HG03521 (cell line): ENCODE measurements around the gene NCF2.
A peak's percentile ranks its signal among the peaks of the same experiment; 100 is the strongest.
"Not testable (repeated sequence)": the region's sequence is repeated elsewhere in the genome, so short reads cannot be mapped to it uniquely, and the experiment has no call there.

Experiments
- ATAC-seq: cut with Tn5 transposase; IDR thresholded peaks from one replicate; pipeline ENCODE4 v1.9.1; 2021; ENCODE audit warnings: mild to moderate bottlenecking, moderate library complexity; ENCODE audit not compliant: unreplicated experiment

The NCF2 gene

DNA sequence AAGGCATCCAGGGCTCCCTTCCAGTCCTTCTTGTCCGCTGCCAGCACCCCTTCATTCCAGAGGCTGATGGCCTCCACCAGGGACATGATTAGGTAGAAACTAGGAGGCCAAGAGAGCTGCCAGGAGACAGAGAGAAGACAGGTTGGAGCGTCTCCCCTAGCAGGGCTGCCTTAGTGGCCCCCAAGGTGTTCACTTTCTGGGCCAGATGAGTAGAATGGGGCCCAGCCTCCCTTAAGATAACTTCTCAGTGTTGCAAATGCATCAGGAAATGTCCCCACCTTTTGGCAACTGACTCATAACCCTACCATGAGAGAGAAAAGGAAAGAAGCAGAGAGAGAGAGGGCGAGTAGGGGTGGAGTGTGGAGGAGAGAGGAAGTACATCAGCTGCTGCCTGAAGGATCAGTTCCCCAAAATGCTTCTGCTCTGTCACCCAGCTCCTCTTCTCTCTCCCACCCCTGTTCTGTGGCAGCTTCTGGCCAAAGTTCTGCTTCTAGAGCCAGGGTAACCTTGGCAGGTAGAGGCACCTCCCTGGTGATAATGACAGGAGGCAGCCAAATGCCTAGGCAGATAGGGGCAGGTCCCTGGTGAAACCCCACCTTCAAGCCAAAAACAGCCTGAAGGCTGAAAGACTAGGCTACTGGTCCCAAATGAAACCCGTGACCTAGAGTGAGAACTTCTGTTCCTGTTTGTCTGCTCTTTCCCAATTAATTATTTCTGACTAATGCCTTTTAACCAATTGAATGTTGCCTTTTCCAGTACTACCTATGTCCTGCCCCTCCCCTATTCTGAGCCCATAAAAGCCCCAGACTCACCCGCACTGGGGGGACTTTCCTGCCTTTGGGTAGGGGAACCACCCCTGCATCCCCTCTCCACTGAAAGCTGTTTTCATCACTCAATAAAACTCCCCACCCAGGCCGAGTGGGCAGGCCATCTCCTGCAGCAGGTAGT lies at the start of gene NCF2:
TSS of gene NCF2 (minus strand) at position 216 of the 948 bp plus-strand sequence. CDS start at position 86, 130 bp downstream.
- ATAC-seq, result peak; percentile 79

- no peak for ATAC-seq
Observed at GRCh38 chr1:183638649-183639387, 48.6 kb upstream of the NCF2 start.

GRCh38 chr1:183636783-183637182 lies 46.5 kb upstream of the NCF2 start:
- ATAC-seq, result no peak

DNA sequence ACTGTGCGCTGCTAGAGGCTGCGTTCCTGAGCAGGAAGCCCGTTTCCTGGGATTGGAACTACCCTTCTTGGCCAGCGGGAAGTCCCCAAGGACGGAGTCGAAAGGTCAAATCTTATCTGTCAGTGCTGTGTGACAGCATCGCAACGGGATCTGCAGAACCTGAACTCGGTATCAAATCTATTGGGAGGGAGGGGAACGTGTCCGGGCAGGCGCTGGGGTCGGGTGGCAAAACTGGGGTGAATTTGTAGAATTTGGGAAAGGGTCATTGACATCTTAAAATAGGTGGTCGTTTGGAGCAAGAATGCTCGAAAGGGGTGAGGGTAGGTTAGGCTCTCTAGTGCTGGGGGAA lies 46.0 kb upstream of the NCF2 start:
- no peak for ATAC-seq

DNA sequence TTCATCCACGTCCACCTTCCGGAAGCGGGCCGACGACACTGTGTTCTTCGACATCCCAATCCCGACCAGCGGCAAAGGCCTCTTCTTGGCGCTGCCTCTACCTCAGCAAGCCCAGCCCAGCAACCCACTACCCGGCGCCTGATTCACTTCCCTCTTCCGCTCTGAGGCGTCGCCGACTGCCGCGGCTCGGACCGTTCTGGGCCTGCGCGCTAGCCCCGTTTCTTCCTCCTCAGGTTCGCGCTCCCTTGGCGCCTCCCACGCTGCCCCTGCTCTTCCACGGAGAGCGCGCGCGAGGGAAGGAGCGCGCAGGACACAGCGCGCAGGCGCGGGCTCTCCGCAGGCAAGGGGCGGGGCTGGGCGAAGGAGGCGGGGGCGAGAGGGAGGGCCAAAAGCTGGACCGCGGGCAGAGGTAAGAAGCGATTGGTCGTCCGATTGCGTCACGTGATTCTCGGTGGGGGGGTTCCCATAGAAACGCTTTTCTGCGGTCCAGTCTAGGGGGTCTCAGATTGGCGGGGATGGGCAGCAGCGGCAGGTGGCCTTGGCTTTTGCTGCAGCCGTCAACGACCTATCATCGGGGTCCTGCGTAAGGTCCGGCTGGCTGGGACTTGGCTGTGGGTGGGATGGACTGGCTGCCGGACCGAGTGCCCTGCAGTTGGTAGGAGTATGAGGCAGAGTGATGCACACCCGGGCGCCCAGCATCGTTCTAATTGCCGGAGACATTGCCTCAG lies 45.5 kb upstream of the NCF2 start, which contains the start of gene ARPC5:
TSS of gene ARPC5 (minus strand) at position 178 of the 728 bp plus-strand sequence. CDS start at position 54, 124 bp downstream.
- peak; percentile 86 for ATAC-seq

- no peak for ATAC-seq
Observed at GRCh38 chr1:183635099-183635605, 44.9 kb upstream of the NCF2 start.

DNA sequence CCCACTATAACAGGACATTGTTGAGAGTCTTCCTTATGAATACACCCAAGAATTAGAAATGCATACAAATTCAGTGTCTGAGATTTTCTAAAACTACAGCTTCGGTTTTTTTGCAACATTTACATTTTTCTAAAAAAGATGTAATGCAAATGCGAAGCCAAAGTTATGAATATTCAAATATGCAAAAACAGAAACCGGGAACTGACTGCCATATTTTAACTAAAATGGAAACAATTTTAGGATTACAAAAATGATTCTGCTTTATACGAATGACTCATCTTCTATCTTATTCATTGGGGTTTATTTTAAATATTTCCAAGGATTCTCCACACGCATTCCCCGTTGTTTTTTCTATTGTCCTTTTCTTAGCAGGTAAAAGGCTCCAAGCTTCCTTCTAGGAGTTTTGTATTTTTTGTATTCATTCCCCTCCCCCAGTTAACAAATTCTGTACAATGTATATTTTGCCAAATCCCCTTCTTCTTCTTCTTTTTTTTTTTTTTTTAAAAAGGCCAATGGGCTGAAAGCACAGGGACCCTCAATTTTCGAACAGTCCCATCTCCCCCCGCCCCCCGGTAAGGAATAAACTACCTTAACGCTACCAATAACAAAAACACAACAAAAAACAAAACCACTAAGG lies 44.3 kb upstream of the NCF2 start:
- no peak for ATAC-seq

DNA sequence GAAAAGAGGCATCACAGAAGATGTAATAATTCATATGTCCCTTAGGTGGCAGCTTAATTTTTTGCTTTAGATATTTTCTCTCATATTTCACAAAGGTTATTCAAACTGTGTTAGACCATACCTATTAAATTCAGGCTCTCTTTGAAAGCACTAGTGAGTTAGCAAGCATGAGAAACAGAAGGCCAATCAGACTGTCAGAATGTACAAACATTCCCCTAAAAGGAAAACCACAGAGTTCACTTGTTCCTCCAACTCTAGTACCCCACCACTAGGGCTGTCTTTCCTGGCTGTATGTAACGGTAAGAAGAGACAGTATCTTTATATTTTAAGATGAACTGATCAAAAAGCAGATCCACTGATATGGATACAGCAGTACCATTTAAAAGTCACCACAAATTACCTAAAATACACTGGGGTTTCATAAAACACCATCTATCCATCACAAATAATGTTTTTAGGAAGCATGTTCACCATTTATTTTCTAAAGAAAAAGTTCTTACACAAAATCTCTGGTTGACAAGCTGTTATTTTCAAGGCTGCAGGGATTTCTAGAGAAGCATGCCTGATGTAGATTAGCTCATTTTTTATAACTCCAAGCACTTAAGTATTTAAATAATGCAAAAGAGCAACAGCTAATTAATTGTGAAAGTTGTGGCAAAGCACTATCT lies 43.6 kb upstream of the NCF2 start:
- ATAC-seq, result no peak

GRCh38 chr1:183632964-183633363 lies 42.7 kb upstream of the NCF2 start:
- ATAC-seq, result no peak

GRCh38 chr1:183632114-183632513 lies 41.9 kb upstream of the NCF2 start:
- no peak for ATAC-seq

DNA sequence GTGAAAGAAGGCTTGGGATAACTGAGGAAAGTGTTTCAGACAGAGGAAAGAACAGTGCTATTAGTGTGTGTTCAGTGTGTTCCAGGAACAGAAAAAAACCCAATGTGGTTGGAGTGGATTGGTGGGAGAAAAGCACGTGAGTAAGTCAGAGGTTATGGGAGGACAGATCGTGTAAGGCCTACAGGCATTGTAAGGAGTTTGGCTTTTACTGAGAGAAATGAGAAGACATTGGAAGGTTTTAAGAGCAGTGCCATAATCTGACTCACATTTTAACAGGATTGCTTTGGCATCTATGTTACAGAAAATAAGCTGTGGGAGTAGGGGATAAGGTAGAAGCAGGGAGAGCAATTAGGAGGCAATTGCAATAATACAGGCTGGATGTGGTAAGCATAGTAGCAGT lies 40.5 kb upstream of the NCF2 start:
- no peak for ATAC-seq

DNA sequence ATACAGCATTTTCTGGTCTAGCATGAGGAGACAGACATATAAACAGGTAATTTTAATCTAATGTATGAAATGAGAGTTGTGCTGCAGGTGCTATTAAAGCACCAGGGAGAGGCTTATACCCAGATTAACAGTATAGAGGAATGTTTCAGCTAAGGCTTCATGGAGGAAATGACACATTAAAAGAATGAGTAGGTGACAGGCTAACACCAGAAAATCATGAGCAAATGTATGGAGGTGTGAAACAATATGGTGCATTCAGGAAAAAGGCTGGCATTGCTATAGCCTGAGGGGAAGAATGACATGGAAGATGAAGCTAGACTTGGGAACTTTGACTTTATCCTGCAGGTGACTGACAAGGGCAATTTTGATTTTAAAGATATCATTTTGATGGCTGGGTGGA lies 38.3 kb upstream of the NCF2 start:
- no peak for ATAC-seq

DNA sequence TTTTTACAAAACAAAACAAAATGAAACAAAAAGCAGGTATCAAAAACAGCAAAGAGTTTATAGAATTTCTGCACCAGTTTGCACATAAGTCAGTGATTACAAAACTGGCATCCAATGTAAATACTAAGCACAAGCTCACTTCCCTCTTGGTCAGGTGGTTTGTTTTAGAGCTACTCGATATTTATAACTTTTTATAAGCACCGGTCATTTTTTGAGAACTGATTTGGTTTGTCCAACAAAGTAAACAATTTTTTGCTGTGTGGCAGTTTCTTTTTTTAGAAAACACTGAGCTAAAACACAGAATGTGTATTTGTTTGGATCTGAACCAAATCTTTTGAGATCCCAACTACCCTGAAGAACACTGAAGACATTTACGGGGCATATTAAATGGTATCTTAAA lies 36.0 kb upstream of the NCF2 start:
- not testable (repeated sequence) for ATAC-seq

- peak; percentile 79 for ATAC-seq
Observed at GRCh38 chr1:183622884-183623785, 32.9 kb upstream of the NCF2 start.

DNA sequence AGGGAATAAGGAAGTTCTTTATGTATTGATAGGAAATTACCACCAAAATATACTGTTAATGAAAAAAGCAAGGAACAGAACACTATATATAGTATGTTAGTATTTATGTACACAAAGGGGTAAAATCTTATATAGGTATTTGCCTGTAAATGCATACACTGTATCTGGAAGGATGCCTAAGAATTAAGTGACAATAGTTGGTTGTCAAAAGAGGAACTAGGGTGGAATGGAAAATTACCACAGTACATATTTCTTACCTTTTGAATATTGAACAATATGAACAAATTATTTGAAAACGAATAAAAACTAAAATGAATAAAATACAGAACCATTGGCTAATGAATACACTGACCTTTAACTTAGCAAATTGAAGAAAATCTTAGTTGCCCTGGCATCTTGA lies 31.8 kb upstream of the NCF2 start:
- ATAC-seq, result no peak

DNA sequence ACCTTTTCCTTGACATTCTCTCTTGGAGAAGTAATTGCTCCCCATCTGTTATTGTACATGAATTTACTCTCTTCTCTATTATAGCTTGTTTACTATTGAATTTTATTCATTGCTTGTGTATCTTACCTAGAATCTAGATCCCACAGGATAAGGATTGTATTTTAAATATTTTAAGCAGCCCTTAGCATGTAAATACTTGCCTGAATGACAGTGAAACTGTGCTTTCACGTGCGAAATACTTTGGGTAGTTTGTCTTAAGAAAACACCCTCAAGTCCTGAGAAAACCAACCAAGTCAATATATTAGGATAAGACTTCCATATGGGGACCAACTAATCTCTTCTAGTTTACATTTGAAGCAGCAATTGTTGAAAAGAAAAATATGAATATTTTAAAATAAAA lies 30.1 kb upstream of the NCF2 start:
- ATAC-seq, result no peak

DNA sequence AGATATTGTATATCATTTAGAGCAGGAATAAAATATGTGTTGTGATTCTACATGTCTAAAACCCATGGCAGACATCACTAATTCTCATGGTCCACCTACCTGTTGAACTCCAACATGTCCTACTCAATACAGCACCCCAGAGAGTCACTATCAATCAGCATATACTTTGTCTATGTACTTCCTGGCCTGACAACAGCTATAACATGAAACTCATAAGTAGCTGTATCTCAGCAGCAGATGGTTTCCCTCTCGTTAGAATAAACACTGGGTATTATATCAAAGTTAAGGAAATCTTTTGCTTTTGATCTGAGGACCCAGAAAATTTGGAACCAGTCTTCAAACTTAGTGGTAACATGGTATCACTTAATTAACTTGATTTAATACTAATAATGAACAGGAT lies 29.5 kb upstream of the NCF2 start:
- no peak for ATAC-seq

GRCh38 chr1:183618202-183618601 lies 27.9 kb upstream of the NCF2 start:
- not testable (repeated sequence) for ATAC-seq

GRCh38 chr1:183612975-183613374 lies 22.7 kb upstream of the NCF2 start:
- not testable (repeated sequence) for ATAC-seq
